Hippocampal formation (tissue), 2 donors: ENCODE measurements around the gene OR2V1.
"Not testable (repeated sequence)": the region's sequence is repeated elsewhere in the genome, so short reads cannot be mapped to it uniquely, and the experiment has no call there.

Source experiments
- DNase-seq, 2 donors: peaks; one replicate each; lab custom pipeline; 2025; lab: John Stamatoyannopoulos, UW

The OR2V1 gene

DNA sequence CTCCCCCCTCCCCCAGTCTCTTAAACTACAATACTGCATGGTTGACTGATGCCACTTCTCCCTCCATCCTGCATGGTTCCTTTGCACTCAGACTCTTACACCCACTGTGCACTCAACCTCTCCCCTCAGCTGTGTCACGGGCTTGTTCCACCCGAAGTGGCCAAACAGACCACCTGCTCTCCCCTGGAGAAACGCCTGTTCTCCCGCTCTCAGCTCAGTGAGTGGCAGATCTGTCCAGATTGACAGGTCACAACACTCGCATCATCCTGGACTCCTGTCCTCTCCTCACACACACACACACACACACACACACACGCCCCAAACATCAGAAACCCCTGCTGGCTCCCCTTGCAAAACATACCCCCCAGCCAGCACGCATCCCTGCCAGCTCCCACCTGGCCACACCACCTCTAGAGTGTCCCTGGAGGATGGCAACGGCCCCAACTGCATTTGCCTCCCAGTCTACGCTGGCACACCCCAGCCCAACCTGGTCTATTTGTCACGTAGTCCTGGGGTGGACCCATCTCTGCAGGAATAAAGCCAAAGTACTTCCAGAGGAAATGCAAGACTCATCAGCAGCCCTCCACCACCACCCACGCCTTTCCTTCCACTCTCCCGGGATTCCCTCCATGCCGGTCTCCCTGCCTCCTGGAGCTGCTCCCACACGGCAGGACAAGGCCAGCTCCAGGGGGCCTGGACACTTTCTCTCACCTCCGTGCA, 2.9 kb downstream of the OR2V1 start:
- no peak for DNase-seq

DNA sequence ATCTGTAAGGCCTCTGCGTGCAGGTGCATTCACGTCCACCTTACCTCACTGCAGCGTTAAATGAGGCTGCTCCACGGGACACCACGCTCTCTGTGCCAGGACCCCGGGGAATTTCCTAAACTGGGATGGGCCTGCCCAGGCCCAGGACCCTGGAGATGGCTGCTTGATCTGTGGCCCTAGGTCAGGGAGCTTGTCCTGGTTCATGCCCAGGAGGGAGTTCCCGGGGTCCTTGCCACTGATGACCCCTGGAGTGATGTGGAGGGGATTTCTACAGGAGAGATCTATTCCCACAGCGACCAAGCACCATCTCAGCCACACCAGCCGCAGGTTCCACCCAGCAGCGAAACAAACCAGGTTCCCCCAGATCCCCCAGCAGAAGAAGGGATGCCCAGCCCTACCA, 3.5 kb downstream of the OR2V1 start:
- DNase-seq, result no peak

DNA sequence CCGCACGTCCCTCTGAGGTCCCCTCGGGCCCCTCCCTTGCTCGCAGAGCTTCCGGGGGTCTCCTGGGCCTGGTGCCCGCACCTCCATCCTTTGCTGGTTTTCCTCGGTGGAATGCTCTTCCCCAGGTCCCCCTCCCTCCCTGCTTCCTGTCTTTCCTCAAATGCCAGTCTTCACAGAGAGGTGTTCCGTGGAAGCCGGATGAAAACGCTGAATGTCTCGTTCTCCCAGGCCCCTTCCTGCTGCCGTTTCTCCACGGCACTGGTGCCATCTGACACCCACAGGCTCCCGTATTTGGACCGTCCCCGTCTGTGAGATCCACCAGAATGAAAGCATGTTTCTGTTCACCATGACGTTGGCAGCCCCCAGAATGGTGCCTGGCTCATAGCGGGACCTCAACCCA, 4.1 kb downstream of the OR2V1 start:
- no peak for DNase-seq

DNA sequence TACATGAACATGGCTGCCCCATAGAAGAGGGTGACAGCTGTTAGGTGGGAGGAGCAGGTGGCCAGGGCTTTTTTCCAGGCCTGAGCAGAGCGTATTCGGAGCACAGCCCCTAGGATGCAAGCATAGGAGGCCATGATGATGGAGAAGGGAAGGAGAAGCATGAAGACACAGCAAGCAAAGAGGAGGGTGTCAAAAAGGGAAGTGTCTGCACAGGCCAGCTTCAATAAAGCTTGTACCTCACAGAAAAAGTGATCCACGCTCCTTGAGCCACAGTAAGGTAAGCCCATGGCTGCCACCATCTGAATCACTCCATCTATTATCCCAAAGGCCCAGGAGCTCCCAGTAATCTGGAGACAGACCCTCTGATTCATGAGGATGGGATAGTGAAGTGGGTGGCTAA, 6.4 kb downstream of the OR2V1 start:
- no peak for DNase-seq

DNA sequence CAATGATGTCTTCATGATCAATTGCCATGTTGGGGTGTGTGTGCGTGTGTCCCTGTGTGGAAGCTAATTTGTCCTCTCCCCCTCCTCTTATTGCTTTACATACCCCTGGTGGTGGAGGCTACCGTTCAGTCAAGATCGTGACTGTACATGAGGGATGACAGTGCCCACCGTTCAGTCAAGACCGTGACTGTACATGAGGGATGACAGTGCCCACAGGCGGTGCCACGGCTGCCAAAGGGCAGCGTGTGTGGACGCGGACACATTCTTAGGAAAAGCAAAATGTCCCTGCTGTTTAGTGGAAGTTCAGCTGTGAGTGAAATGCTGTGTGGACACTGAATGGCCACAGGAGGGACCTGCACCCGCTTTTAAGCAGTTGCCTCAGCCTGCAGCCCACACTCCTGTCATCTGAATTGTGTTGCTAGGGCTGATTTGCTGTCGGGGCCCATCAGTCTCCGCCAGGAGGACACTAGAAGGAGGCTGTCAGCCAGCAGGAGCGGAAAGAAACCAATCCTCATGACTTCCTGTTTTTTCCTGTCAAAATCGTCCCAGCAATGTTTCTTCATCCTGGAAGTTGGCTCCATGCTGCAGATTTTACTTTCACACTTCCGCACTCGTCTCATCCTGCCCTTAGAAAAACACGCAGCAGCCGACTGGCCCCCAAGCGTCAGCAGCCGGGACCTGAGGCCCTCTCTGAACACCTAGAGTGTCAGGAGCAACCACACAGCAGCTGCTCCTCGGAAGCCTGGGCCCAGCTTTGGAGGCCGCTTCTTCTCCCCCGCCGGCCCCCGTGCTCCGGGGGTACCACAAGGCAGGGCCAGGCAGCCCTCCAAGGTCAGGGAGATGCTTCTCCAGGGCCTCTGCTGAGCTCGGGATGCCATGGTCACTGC, 9.1 kb downstream of the OR2V1 start:
- no peak for DNase-seq

DNA sequence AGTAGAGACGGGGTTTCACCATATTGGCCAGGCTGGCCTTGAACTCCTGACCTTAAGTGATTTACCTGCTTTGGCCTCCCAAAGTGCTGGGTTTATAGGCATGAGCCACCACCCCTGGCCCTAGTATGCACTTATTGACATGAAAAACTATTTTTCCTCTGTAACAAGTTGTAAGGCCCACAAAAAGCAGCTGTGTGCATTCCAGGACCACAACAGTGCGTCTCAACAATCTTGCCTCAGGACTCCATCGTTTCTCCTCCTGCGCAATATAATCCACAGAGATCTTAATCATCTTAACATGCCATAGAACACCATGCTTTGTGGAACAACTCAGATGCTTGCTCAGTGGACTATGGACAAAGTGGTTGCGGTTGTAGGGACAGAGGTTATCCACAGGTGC, 10.2 kb downstream of the OR2V1 start:
- DNase-seq, result no peak

DNA sequence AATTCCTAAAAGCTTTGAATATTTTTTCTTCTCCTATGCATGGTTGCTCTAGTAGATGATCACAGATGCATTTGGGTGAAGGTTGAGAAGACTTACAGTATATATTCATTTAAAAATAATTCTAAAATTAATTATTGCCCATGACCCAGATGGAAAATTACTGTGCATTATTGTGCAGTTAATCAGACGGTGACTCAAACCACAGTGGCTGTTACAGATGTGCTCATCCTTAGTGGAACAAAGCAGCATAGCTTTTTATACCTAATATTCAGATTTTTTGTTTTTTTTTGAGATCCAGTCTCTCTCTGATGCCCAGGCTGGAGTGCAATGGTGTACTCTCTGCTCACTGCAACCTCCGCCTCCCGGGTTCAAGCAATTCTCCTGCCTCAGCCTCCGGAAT, 10.7 kb downstream of the OR2V1 start:
- no peak for DNase-seq

DNA sequence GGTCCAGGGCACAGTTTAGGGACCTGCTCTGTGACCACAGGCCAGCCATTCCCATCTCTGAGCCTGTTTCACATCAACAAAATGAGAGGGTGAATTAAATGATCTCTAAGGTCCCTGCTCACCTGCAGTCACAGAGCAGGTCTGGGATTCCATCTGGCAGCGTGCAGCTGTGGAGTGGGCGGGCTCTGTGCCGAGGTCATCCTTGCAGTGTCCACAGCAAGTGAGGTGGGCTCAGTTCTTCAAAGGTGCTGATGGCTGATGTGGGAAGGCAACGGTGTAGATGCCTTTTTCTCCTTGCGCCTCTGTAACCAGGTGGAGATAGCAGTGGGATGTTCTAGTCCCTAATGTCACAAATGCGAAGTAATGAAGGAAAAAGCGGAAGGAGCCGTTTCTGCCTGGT, 11.9 kb downstream of the OR2V1 start:
- no peak for DNase-seq

DNA sequence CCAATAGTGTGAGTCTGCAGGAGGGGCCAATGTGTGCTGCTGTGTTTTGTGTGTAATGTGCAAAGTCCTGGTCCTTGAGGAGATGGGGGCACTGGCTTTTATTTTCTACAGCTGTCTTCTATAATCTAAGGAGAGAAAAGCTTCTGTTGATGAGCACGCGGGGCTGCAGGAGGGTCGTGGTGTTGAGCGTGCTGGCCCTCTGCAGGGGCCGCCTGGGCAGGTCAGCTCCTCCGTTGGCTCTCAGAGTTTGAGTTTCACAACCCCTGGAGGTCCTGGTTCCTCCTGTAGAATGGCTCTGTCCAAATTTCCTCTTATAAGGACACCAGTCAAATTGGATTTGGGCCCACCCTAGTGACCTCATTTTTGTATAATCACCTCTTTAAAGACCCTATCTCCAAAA, 12.6 kb downstream of the OR2V1 start:
- no peak for DNase-seq

DNA sequence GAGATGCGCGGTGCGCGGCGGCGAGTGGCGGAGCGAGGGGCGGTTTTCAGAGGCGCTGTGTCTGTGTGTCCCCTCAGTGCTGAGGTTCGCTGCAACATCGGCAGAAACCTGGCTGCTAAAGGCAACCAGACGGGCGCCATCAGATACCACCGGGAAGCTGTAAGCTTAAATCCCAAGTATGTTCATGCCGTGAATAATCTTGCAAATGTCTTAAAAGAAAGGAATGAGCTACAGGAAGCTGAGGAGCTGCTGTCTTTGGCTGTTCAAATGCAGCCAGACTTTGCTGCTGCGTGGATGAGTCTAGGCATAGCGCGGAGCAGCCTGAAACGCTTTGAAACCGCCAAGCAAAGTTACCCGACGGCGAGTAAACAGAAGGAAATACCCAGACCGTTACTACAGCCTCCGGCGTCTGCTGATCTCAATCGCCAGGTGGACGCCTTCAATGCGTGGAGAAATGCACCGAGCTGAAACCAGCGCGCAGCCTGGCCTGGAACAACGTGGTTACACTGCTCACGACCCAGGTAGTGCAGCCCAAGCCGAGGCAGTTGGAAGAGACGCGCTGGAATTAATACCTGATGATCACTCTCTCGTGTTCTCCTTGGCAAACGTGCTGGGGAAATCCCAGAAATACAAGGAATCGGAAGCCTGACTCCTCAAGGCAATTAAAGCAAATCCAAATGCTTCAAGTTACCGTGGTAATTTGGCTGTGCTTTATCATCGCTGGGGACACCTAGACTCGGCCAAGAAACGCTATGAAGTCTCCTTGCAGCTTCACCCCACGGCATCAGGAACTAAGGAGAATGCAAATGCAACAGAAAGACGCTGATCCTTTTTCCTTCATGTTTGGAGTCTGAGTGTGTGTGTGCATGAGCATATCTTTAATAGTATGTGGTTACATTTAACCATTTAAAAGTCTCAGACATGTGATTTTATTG, 15.9 kb downstream of the OR2V1 start:
- DNase-seq, result no peak

DNA sequence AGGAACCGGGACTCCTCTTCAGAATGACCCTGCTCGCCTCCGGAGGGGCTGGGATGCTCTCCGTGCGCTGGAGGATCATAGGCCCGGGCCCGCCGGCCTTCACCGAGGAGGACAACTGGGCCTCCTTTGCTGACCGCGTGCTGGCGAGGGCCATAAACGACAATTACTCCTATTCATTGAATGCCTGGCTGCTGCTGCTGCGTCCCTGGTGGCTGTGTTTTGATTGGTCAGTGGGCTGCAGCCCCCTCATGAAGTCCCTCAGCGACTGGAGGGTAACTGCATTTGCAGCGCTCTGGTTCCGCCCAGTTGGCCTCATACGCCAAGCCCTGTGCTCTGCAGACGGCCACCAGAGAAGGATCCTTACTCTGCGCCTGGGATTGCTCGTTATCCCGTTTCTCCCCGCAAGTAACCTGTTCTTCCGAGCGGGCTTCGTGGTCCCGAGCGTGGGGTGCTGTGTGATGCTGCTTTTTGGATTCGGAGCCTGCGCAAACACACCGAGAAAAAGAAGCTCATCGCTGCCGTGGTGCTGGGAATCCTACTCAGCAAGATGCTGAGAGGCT, 16.6 kb downstream of the OR2V1 start:
- DNase-seq, result no peak

DNA sequence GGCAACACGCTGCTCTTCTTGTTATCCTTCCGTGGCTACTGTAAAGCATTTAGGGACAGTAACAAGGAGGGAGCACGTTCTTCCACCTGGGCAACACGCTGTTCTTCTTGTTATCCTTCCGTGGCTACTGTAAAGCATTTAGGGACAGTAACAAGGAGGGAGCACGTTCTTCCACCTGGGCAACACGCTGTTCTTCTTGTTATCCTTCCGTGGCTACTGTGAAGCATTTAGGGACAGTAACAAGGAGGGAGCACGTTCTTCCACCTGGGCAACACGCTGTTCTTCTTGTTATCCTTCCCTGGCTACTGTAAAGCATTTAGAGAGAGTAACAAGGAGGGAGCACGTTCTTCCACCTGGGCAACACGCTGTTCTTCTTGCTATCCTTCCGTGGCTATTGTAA, 17.4 kb downstream of the OR2V1 start:
- not testable (repeated sequence) for DNase-seq

DNA sequence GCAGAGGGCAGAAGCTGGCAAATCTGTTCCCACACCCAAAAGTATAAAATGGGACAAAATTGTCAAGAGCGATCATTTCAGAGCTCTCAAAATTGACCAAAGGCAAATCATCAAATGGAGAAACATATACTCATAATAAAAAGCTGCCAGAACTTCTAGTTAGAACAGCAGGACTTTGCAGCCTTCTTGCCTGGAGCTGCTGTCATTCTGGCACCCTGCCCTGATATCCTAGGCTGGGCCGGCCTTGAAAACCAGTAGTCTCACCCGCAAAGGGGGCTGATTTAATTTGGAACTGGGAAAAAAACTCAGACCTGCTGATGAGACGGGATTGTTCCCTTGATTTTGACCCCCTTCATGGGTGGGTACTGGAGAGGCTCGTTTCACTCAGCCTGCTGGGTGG, 18.5 kb downstream of the OR2V1 start:
- no peak for DNase-seq

DNA sequence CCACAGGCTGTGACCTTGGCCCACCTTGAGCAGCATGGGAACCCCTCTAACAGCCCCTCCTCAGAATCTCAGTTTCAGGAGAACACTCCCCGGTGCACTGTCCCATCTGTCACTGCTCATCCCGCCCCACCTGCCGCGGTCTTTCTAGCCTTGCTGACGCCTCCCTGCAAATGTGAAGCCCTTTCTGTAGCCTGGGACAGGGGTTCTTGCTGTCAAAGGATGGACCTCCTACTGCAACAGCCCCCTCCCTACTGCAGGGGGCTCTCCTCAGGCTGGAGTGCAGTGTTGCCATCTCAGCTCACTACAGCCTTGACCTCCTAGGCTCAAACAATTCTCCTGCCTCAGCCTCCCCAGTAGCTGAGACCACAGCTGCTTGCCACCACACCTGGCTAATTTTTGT, 20.0 kb downstream of the OR2V1 start:
- no peak for DNase-seq

DNA sequence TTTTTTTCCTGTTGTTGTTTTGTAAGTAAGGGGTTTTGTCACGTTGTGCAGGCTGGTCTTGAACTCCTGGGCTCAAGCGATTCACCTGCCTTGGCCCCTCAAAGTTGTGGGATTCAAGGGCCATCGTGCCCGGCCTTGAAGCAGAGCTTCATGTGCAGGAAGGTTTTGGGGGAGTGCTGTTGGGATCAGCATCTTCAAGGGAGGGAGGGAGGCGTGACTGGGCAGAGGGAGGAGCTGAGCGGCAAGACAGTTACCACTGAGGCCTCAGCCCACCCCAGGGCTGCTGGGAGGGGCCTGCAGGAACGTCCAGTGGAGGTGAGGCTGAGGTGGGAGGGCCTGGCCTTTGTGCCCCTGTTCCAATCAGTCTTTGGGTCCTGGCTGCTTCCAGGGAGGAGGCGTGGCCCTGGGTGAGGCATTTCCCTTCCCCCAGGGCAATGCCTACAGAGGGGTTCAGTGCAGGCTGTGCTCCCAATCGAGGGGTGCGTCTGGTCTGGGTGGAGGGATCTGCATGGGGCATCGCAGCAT, 21.4 kb downstream of the OR2V1 start:
- DNase-seq, result no peak

DNA sequence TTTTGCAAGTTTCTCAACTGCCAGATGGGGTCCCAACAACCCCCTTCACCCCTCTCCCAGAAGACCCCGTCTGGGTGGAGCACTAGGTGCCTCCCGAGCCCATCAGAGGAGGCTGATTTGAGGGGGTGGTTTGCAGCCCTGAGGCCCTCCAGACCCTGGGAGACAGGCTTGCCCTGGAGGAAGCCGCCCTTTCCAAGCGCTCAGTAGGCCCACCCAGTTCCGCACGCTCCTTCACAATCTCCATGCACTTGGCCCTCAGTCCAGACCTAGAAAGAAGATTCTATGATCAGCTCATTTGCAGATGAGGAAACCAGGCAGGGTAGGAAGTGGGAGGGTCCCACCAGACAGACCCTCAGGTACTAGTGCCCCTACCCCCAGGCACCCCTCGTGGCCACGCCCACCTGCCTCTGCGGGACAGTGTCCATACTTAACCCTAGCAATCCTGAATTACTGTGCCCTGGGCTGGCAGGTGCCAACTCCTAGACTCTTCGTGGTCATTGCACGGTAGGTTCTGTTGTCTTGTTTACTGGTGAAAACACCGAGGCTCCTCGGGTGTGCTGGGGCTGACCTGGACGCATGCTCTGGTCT, 22.3 kb downstream of the OR2V1 start:
- no peak for DNase-seq

DNA sequence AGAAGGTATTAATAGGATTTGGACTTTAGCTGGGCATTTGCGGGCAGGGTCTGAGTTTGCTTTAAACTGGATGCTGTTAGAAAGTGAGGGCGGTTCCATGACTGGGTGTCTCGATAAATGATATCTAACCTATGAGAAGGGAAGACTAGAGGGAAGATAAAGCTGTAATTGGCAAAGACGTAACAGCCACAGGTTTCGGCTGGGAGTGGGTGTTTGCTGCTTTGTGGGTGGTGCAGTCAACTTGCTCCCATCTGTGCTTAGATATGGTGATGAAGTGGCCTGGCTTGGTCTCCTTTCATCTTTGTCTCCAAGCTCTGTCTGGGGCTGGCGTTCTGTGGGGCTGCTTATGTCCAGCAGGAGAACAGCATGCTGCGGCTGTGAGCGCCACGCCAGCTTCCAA, 23.3 kb downstream of the OR2V1 start:
- DNase-seq, result no peak

DNA sequence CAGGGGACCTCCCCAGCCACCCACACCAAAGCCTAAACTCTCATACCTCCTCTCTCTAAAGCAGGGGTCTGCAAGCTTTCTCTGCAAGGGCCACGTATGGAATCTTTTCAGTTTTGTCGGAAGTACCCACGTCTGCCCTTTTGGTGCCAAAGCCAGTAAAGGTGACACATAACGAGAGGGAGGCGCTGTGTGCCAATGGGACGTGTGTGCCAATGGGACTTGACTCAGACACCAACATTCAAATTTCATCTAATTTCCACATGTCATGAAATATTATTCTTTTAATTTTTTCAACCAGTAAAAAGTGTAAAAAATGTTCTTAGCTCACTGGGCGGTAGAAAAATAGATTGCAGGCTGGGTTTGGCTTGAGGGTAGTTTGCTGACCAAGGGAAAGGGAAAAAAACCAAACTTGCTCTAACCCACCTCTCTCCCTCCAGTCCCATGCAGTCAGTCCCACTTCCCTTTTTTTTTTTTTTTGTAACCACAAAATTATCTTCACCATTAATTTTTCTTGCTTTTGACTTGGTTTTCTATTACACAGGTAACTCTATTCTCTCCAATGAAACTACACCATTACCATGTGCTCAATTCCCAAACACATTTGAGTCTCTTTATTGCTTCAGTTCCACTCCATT, 25.5 kb downstream of the OR2V1 start:
- DNase-seq, result no peak

DNA sequence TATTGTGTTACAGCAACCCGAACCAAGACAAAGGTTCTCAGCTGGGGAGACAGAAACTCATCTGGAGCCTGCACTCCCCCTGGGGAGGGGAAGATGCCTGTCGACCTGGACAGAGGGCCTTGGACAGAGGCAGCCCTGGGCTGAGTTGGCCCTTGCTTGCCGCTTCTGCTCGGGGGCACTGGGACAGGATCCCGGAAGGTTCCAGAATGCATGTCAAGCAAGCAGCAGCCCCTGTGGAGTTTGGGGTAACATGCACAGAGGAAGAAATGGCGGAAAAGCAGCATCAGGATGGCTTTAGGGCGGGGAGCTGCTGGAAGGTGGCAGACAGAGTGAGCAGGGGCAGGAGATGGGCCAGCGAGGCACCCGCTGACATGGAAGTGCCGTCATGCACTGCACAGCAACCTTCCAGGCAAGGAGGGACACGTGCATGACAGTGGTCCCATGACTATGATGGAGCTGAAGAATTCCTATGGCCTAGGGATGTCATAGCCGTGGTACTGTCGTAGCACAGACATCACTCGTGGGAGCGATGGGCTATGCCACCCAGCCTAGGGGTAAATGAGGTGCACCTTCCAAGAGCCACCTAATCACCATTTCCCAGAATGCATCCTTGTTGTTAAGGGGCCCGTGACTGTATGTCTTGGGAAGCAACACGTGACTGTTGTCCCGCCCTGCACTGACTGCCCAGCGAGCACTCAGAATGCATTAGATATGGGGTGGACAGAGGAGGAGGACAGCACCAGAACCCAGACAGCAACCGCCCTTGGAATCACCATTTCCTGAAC, 26.2 kb downstream of the OR2V1 start:
- not testable (repeated sequence) for DNase-seq

DNA sequence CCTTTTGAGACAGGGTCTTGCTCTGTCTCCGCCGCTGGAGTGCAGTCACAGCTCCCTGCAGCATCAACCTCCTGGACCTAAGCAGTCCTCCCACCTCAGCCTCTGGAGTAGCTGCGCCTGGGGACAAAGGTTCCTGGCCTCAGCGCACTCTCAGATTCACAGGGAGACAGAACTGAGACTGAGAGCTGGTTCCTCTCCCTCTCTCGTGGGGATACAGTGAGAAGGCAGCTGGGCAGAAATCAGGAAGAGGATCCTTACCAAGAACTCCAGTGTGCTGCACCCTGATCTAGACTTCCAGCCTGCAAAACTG, 26.8 kb downstream of the OR2V1 start:
- not testable (repeated sequence) for DNase-seq
